SH-SY5Y (cell line): ENCODE measurements around the gene RPS23.

Experiments used
- GATA2 ChIP-seq: IDR thresholded peaks from 2 replicates; pipeline ENCODE4 v1.6.1; 2011; ENCODE audit warnings: mild to moderate bottlenecking, low read depth, low read length
- GATA3 ChIP-seq: IDR thresholded peaks from 2 replicates; pipeline ENCODE4 v1.6.1; 2011; ENCODE audit warnings: low read depth, mild to moderate bottlenecking, low read length, moderate library complexity

DNA sequence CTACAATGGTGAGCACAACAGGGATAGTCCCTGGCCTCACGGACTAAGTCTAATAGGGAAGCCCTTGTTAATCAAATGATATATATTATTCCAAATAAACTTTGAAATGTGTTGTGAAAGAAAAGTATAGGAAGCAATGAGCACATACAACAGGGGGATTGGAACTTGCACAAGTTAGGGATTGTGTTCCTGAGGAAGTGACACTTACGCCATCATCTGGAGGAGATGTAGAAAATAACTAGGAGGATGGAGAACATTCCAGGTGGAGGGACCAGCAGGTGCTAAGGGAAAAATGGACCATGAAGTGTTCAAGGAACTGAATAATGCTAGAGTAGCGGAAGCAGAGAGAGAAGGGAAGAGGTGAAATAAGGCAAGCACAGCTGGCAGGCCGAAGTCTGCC, 18.8 kb upstream of the RPS23 start:
- no peak for TF ChIP-seq GATA2
- no peak for TF ChIP-seq GATA3
